Activated CD8-positive, alpha-beta T cell treated with anti-CD3 and anti-CD28 coated beads for 36 hours (primary cell): ENCODE measurements around the gene NNAT. TPM values are rescaled to one million over a fixed set of nuclear protein-coding genes. Genes with fewer than 3 reads are reported as not detected.
"Not testable (repeated sequence)": the region's sequence is repeated elsewhere in the genome, so short reads cannot be mapped to it uniquely, and the experiment has no call there.

Experiments
- ATAC-seq: fragments of 200-7000 bp; cut with Tn5 transposase; one replicate; pipeline ENCODE4 v1.10.0; 2021; ENCODE audit warnings: mild to moderate bottlenecking, moderate library complexity
- CTCF ChIA-PET: fragments of 350-600 bp; sonication (Branson Sonifier 250); formaldehyde crosslinking; loops from one replicate; lab custom pipeline; 2021; ENCODE audit warnings: antibody characterized with exemption; lab: Charles Lee
- POLR2A ChIA-PET: fragments of 350-600 bp; sonication (Branson Sonifier 250); formaldehyde crosslinking; loops from one replicate; lab custom pipeline; 2021; ENCODE audit warnings: antibody characterized with exemption; lab: Charles Lee
- DNase-seq: peaks from one replicate; pipeline ENCODE4 v3.0.0-alpha.2; 2020
- H3K27ac Mint-ChIP-seq: one replicate; pipeline ENCODE4 v1.8.0; 2021; ENCODE audit warnings: mild to moderate bottlenecking, mixed read lengths
- H3K27me3 Mint-ChIP-seq: one replicate; pipeline ENCODE4 v1.8.0; 2021; ENCODE audit warnings: mixed read lengths
- H3K36me3 Mint-ChIP-seq: one replicate; pipeline ENCODE4 v1.8.0; 2021; ENCODE audit warnings: low read depth, mixed read lengths
- H3K4me1 Mint-ChIP-seq: one replicate; pipeline ENCODE4 v1.8.0; 2021; ENCODE audit warnings: low read depth, mixed read lengths
- H3K4me3 Mint-ChIP-seq: one replicate; pipeline ENCODE4 v1.8.0; 2021; ENCODE audit warnings: mild to moderate bottlenecking, moderate library complexity, mixed read lengths
- H3K9me3 Mint-ChIP-seq: one replicate; pipeline ENCODE4 v1.8.0; 2021; ENCODE audit warnings: mixed read lengths
- intact Hi-C: fragments of 100-400 bp; cut with micrococcal nuclease; formaldehyde crosslinking; loops from one replicate; pipeline ENCODE4 v1.10.0; 2022
- total RNA-seq, 2 experiments: library from RNA; stranded (reverse); gene quantifications; one replicate each; pipeline ENCODE4 v1.2.3, GENCODE V29; 2021
- TF ChIP-seq, protein P1 (sequence below): fragments of 200-600 bp; IDR thresholded peaks from one replicate; pipeline ENCODE4 v1.8.0; 2022; ENCODE audit warnings: antibody characterized with exemption, mild to moderate bottlenecking

The NNAT gene
- total RNA-seq, 2 experiments from 2014 or later, result 0.47 TPM; not detected in 1

- intact Hi-C loops, result loop anchor here (10.0 kb wide), 1 partner anchor 153 kb away; no protein-coding TSS in a partner anchor
- TF ChIP-seq, protein P1, sequence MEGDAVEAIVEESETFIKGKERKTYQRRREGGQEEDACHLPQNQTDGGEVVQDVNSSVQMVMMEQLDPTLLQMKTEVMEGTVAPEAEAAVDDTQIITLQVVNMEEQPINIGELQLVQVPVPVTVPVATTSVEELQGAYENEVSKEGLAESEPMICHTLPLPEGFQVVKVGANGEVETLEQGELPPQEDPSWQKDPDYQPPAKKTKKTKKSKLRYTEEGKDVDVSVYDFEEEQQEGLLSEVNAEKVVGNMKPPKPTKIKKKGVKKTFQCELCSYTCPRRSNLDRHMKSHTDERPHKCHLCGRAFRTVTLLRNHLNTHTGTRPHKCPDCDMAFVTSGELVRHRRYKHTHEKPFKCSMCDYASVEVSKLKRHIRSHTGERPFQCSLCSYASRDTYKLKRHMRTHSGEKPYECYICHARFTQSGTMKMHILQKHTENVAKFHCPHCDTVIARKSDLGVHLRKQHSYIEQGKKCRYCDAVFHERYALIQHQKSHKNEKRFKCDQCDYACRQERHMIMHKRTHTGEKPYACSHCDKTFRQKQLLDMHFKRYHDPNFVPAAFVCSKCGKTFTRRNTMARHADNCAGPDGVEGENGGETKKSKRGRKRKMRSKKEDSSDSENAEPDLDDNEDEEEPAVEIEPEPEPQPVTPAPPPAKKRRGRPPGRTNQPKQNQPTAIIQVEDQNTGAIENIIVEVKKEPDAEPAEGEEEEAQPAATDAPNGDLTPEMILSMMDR, result no peak
- Mint-ChIP-seq H3K4me3 (no peak overlapping the region), H3K9me3 (no peaks in the 10 kb centered on the region), H3K27me3 (no peaks in the 10 kb centered on the region), H3K4me1 (peaks cover 3% of the 10 kb centered on the region), H3K36me3 (no peaks in the 10 kb centered on the region), H3K27ac (no peak overlapping the region)
- DNase-seq, result no peak
- ChIA-PET CTCF (interaction anchor here (1.1 to 1.7 kb wide), 3 partner anchors 26 to 305 kb away, joined by 3 to 5 read pairs (median 4); no protein-coding TSS in a partner anchor), POLR2A (interaction anchor here (1.0 kb wide), 1 partner anchor 10 kb away, joined by 4 read pairs; the partner anchor contains the start of gene BLCAP)
- no peak for ATAC-seq
Measured at GRCh38 chr20:37538003-37538402, 17.0 kb downstream of the NNAT start.

GRCh38 chr20:37539424-37539823 lies 18.4 kb downstream of the NNAT start:
- H3K4me1 Mint-ChIP-seq, result peaks cover 3% of the 10 kb centered on the region
- H3K27ac Mint-ChIP-seq, result no peak overlapping the region
- intact Hi-C loops, result loop anchor here (10.0 kb wide), 1 partner anchor 155 kb away; no protein-coding TSS in a partner anchor
- ChIA-PET CTCF (interaction anchor here (1.0 to 1.2 kb wide), 2 partner anchors 139 to 155 kb away, joined by 3 to 4 read pairs; no protein-coding TSS in a partner anchor), POLR2A (no interaction called here)
- H3K36me3 Mint-ChIP-seq, result no peaks in the 10 kb centered on the region
- DNase-seq (no peak), ATAC-seq (no peak)
- H3K27me3 Mint-ChIP-seq, result no peaks in the 10 kb centered on the region
- TF ChIP-seq, protein P1, result no peak
- no peak overlapping the region for H3K4me3 Mint-ChIP-seq
- H3K9me3 Mint-ChIP-seq, result no peaks in the 10 kb centered on the region

GRCh38 chr20:37540001-37540400 lies 19.0 kb downstream of the NNAT start:
- intact Hi-C loops, result no loop called here
- DNase-seq, result no peak
- Mint-ChIP-seq H3K9me3 (no peaks in the 10 kb centered on the region), H3K27ac (no peak overlapping the region), H3K4me1 (no peaks in the 10 kb centered on the region), H3K27me3 (no peaks in the 10 kb centered on the region), H3K36me3 (no peaks in the 10 kb centered on the region), H3K4me3 (no peak overlapping the region)
- TF ChIP-seq, protein P1, result no peak
- ATAC-seq, result no peak
- ChIA-PET CTCF (interaction anchor here (1.0 kb wide), 1 partner anchor 140 kb away, joined by 3 read pairs; no protein-coding TSS in a partner anchor), POLR2A (no interaction called here)

DNA sequence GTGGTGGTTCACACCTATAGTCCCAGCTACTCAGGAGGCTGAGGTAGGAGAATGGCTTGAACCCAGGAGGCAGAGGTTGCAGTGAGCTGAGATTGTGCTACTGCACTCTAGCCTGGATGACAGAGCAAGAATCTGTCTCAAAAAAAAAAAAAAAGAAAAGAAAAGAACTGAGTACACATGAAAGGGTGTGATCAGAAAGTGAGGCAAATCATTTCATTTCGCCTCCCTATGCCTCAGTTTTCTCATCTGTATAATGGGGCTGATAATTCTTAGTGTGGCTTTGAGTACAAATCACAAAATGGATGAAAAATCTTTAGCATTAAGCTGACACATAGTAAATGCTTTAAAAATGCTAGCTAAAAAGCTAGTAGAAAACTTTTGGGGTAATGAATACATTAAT lies 19.8 kb downstream of the NNAT start:
- ChIA-PET POLR2A (interaction anchor here (0.7 to 0.9 kb wide), 2 partner anchors 155 to 403 kb away, joined by 3 read pairs; no protein-coding TSS in a partner anchor), CTCF (interaction anchor here (0.8 kb wide), 2 partner anchors 149 to 297 kb away, joined by 3 read pairs; no protein-coding TSS in a partner anchor)
- H3K4me3 Mint-ChIP-seq, H3K36me3 Mint-ChIP-seq, ATAC-seq, DNase-seq, H3K27me3 Mint-ChIP-seq, intact Hi-C loops, H3K27ac Mint-ChIP-seq, H3K4me1 Mint-ChIP-seq, H3K9me3 Mint-ChIP-seq: not testable (repeated sequence)

GRCh38 chr20:37541326-37541725 lies 20.3 kb downstream of the NNAT start:
- ChIA-PET POLR2A (interaction anchor here (0.7 to 0.9 kb wide), 2 partner anchors 156 to 403 kb away, joined by 3 read pairs; no protein-coding TSS in a partner anchor), CTCF (interaction anchor here (0.8 kb wide), 2 partner anchors 149 to 298 kb away, joined by 3 read pairs; no protein-coding TSS in a partner anchor)
- H3K4me1 Mint-ChIP-seq, result no peaks in the 10 kb centered on the region
- H3K36me3 Mint-ChIP-seq, result no peaks in the 10 kb centered on the region
- peaks cover 2% of the 10 kb centered on the region for H3K27me3 Mint-ChIP-seq
- no peaks in the 10 kb centered on the region for H3K9me3 Mint-ChIP-seq
- TF ChIP-seq, protein P1, result no peak
- intact Hi-C loops, result no loop called here
- no peak overlapping the region for H3K27ac Mint-ChIP-seq
- DNase-seq (no peak), ATAC-seq (no peak)
- no peak overlapping the region for H3K4me3 Mint-ChIP-seq
